NB4 (cell line): ENCODE results near the gene PTPRN.

ENCODE experiments used
- CTCF ChIP-seq: IDR thresholded peaks from one replicate; pipeline ENCODE4 v1.5.1; 2012; ENCODE audit warnings: low read depth, low read length
- POLR2A ChIP-seq: IDR thresholded peaks from 2 replicates; pipeline ENCODE4 v1.6.1; 2011; ENCODE audit warnings: mild to moderate bottlenecking; ENCODE audit not compliant: insufficient read length; ENCODE audit errors: extremely low read depth

GRCh38 chr2:219300022-219300421, 9.2 kb downstream of the PTPRN start:
- TF ChIP-seq CTCF (no peak), POLR2A (no peak)
